Activated effector memory CD4-positive, alpha-beta T cell treated with anti-CD3 and anti-CD28 coated beads, Interleukin-2, amount 50 U/mL, for 16 hours (primary cell): Measurements from ENCODE around the gene UBE2I.
"Not testable (repeated sequence)": the region's sequence is repeated elsewhere in the genome, so short reads cannot be mapped to it uniquely, and the experiment has no call there.

Experiments used
- DNase-seq: peaks from one replicate; pipeline ENCODE4 v3.0.0-alpha.2; 2020

UBE2I gene

GRCh38 chr16:1277617-1278282 is 31.7 kb upstream of the UBE2I start:
- DNase-seq, result no peak

GRCh38 chr16:1278477-1278876 is 31.0 kb upstream of the UBE2I start:
- DNase-seq, result no peak

- DNase-seq, result no peak
Observed at GRCh38 chr16:1279081-1279944, 30.1 kb upstream of the UBE2I start.

- no peak for DNase-seq
Observed at GRCh38 chr16:1279945-1280589, 29.4 kb upstream of the UBE2I start.

GRCh38 chr16:1280783-1281182 is 28.7 kb upstream of the UBE2I start:
- no peak for DNase-seq

GRCh38 chr16:1281517-1281916 is 27.9 kb upstream of the UBE2I start:
- no peak for DNase-seq

- no peak for DNase-seq
Observed at GRCh38 chr16:1282324-1282973, 27.0 kb upstream of the UBE2I start.

- no peak for DNase-seq
Observed at GRCh38 chr16:1283296-1283695, 26.1 kb upstream of the UBE2I start.

- no peak for DNase-seq
Observed at GRCh38 chr16:1283996-1284616, 25.3 kb upstream of the UBE2I start.

GRCh38 chr16:1285669-1286512 is 23.5 kb upstream of the UBE2I start:
- DNase-seq, result no peak

- DNase-seq, result no peak
Observed at GRCh38 chr16:1286513-1287094, 22.8 kb upstream of the UBE2I start.

- DNase-seq, result no peak
Observed at GRCh38 chr16:1287982-1288670, 21.3 kb upstream of the UBE2I start.

GRCh38 chr16:1288813-1289476 is 20.5 kb upstream of the UBE2I start:
- no peak for DNase-seq

- no peak for DNase-seq
Observed at GRCh38 chr16:1289477-1289866, 20.0 kb upstream of the UBE2I start.

GRCh38 chr16:1290063-1290501 is 19.4 kb upstream of the UBE2I start:
- no peak for DNase-seq

GRCh38 chr16:1290860-1291575 is 18.4 kb upstream of the UBE2I start:
- DNase-seq, result no peak

GRCh38 chr16:1291576-1291974 is 17.9 kb upstream of the UBE2I start:
- no peak for DNase-seq

- DNase-seq, result not testable (repeated sequence)
Observed at GRCh38 chr16:1292208-1292607, 17.2 kb upstream of the UBE2I start.

GRCh38 chr16:1292808-1293207 is 16.6 kb upstream of the UBE2I start:
- DNase-seq, result not testable (repeated sequence)
